HAP-1 (cell line): ENCODE results near the gene TSN.

ENCODE experiments used
- DNase-seq, 2 experiments: peaks; one replicate each; pipeline ENCODE4 v3.0.0-alpha.2; 2016 to 2020; ENCODE audit warnings: low spot score in 2 of 2
- H3K27me3 ChIP-seq: fragments of 250-450 bp; sonication (Bioruptor Pico); 2 replicates; pipeline ENCODE4 v1.5.1; 2020; ENCODE audit warnings: low read depth, mild to moderate bottlenecking, moderate library complexity
- H3K36me3 ChIP-seq: fragments of 250-450 bp; sonication (Bioruptor Pico); replicated peaks from 2 replicates; pipeline ENCODE4 v1.5.1; 2020; ENCODE audit warnings: mild to moderate bottlenecking
- H3K4me1 ChIP-seq: fragments of 250-450 bp; sonication (Bioruptor Pico); 2 replicates; pipeline ENCODE4 v1.5.1; 2020; ENCODE audit warnings: mild to moderate bottlenecking
- H3K4me3 ChIP-seq: fragments of 250-450 bp; sonication (Bioruptor Pico); 2 replicates; pipeline ENCODE4 v1.5.1; 2020; ENCODE audit warnings: mild to moderate bottlenecking, moderate library complexity
- H3K9me3 ChIP-seq: fragments of 250-450 bp; sonication (Bioruptor Pico); 2 replicates; pipeline ENCODE4 v1.5.1; 2020; ENCODE audit warnings: mild to moderate bottlenecking, moderate library complexity
- in situ Hi-C: fragments of 300-500 bp; cut with MboI; formaldehyde crosslinking; loops from 3 replicates; pipeline ENCODE4 v1.14.3; 2020; ENCODE audit warnings: low sequenced_read_pairs, inconsistent platforms, mixed read lengths

Gene TSN

GRCh38 chr2:121768143-121768755 lies 12.8 kb downstream of the TSN start:
- in situ Hi-C loops: no loop called here
- Histone ChIP-seq H3K36me3 (peaks cover 52% of the 10 kb centered on the region), H3K4me3 (no peak overlapping the region), H3K4me1 (no peaks in the 10 kb centered on the region), H3K27me3 (no peaks in the 10 kb centered on the region; the same call in 1 of the 2 replicates), H3K9me3 (no peaks in the 10 kb centered on the region)
- DNase-seq: no peak

DNA sequence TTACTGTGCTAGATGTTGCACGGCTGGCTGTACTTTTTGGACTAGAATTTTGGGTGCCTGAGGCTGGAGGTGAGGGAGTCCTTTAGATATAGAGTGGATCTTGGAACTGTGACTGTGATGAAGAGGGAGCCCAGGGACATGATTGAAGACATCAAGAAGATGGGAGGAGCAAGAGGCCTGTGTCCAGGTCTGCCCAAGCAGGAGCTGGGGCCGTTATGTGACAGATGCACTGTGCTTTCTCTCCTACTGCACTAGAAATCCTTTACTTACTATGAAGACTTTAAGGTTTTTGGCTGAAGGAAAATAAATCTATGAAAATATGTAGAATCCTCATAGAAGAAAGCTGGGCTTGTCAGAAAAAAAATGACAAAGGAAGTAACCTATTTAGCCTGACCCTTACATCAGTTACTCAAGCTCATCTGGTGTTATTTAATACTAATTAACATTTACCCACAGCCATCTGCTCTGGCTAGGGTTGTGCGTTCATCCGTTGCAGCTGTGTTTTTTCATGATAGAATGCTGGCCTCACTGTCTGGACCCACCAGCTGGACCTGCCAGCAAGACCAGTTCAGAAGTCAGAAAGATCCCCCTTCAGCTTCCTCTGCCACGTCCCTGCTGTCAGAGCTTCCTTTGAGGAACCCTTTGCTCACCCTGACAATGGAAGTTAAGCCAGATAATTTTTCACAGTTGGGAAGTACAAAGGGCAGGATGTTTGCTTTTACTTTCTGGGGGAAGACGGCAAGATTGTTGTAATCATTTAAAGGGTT lies 16.7 kb downstream of the TSN start:
- in situ Hi-C loops: no loop called here
- no peaks in the 10 kb centered on the region; the same call in 1 of the 2 replicates for H3K4me1 ChIP-seq
- no peaks in the 10 kb centered on the region for H3K9me3 ChIP-seq
- peaks cover 13% of the 10 kb centered on the region for H3K36me3 ChIP-seq
- H3K27me3 ChIP-seq: no peaks in the 10 kb centered on the region
- no peak overlapping the region for H3K4me3 ChIP-seq
- DNase-seq: no peak

DNA sequence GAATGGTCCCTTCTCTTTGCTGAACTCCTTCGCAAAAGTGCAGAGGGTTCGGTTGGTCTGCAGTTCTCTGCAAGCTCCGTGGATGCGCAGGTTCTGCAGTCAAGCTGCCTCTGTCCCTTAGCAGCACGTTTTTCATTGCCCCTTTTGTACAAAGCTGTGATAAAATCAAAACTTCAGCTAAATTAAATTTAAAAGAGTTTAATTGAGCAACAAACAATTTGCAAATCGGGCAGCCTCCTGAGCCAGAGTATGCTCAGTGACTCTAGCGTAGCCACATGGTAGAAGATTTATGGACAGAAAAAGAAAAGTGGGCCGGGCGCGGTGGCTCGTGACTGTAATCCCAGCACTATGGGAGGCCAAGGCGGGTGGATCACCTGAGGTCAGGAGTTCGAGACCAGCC lies 18.8 kb downstream of the TSN start:
- no peak overlapping the region for H3K4me3 ChIP-seq
- no peak for DNase-seq
- in situ Hi-C loops: no loop called here

DNA sequence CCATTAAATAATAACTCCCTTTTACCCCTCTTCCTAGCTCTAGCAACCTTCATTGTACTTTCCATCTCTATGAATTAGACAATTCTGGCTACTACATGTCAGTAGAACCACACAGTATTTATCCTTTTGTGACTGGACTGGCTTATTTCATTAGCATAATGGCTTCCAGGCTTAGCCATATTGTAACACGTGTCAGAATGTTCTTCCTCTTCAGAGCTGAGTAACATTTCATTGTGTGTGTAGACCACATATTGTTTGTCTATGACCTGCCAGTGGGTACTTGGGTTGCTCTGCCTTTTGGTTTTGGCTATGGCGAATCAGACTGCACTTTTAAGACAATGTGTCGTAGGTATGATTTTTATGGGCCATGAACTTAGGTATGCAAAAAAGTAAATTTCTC lies 20.9 kb downstream of the TSN start:
- peak in 1 of 2 experiments; percentile 48 for DNase-seq
- Histone ChIP-seq H3K4me1 (no peaks in the 10 kb centered on the region; the same call in 1 of the 2 replicates), H3K27me3 (no peaks in the 10 kb centered on the region), H3K36me3 (no peaks in the 10 kb centered on the region), H3K9me3 (no peaks in the 10 kb centered on the region), H3K4me3 (no peak overlapping the region)
- in situ Hi-C loops: no loop called here

More for the DNA sequence above, 18.8 kb downstream of the TSN start:
- Histone ChIP-seq H3K36me3 (no peaks in the 10 kb centered on the region), H3K9me3 (no peaks in the 10 kb centered on the region), H3K27me3 (no peaks in the 10 kb centered on the region), H3K4me1 (no peaks in the 10 kb centered on the region; the same call in 1 of the 2 replicates)

DNA sequence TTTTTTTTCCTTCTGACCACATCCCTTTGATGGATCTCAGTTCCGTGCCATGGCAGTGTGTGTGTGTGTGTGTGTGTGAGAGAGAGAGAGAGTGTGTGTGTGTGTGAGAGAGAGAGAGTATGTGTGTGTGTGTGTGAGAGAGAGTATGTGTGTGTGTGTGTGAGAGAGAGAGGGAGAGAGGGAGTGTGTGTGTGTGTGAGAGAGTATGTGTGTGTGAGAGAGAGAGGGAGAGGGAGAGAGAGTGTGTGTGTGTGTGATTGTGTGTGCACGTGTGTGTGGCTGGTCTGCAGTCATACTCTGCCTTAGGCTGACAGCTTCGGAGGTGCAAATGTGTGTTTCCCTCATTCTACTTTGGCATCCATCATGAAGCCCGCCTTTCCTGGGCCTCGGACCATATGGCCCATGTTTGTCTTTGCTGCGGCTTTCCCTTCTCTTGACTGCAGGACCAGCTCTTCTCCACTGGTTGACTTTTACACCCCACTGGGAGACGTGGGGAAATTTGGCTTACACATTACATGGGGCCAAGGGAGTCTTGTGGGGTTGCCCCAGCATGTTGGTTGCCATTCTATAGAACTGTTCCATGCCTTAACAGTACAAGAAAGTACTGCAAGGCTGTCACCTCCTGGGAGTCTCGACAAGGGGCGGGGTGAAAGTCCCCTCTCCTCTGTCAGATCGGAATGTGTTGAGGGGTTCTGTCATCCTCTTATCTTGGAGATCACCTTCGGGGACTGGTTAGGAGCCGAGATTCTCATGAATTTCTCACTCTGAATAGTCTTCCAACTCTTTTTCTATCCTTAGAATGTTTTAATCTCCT lies 21.6 kb downstream of the TSN start:
- no peak overlapping the region for H3K4me3 ChIP-seq
- no peaks in the 10 kb centered on the region for H3K9me3 ChIP-seq
- in situ Hi-C loops: no loop called here
- no peaks in the 10 kb centered on the region for H3K36me3 ChIP-seq
- no peaks in the 10 kb centered on the region for H3K27me3 ChIP-seq
- H3K4me1 ChIP-seq: no peaks in the 10 kb centered on the region; the same call in 1 of the 2 replicates
- DNase-seq: no peak

GRCh38 chr2:121777699-121778058 lies 22.2 kb downstream of the TSN start:
- Histone ChIP-seq H3K36me3 (no peaks in the 10 kb centered on the region), H3K4me3 (no peak overlapping the region), H3K4me1 (no peaks in the 10 kb centered on the region; the same call in 1 of the 2 replicates), H3K27me3 (peaks cover 4% of the 10 kb centered on the region; the same call in 1 of the 2 replicates), H3K9me3 (no peaks in the 10 kb centered on the region)
- in situ Hi-C loops: no loop called here
- DNase-seq: no peak

GRCh38 chr2:121778741-121779487 lies 23.5 kb downstream of the TSN start:
- H3K27me3 ChIP-seq: peaks cover 11% of the 10 kb centered on the region
- H3K4me3 ChIP-seq: no peak overlapping the region
- DNase-seq: no peak
- no peaks in the 10 kb centered on the region; the same call in 1 of the 2 replicates for H3K4me1 ChIP-seq
- in situ Hi-C loops: no loop called here
- H3K36me3 ChIP-seq: no peaks in the 10 kb centered on the region
- no peaks in the 10 kb centered on the region for H3K9me3 ChIP-seq

DNA sequence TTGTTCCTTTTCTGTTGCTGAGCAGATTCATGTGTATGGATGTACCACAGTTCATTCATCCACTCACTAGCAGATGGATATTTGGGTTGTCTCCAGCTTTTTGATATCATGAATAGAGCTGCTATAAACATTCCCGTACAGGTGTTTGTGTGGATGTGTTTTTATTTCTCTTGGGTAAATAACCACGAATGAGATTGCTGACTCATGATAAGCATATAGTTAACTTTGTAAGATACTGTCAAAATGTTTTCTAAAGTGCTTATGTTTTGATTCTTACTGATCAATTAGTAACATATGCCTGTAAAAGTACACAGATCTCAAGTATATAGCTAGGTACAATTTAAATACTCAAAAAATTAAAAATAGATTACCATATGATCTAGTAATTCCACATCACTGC lies 27.7 kb downstream of the TSN start:
- Histone ChIP-seq H3K9me3 (no peaks in the 10 kb centered on the region), H3K27me3 (peaks cover 19% of the 10 kb centered on the region), H3K4me3 (no peak overlapping the region), H3K4me1 (no peaks in the 10 kb centered on the region), H3K36me3 (no peaks in the 10 kb centered on the region)
- no peak for DNase-seq
- in situ Hi-C loops: no loop called here

DNA sequence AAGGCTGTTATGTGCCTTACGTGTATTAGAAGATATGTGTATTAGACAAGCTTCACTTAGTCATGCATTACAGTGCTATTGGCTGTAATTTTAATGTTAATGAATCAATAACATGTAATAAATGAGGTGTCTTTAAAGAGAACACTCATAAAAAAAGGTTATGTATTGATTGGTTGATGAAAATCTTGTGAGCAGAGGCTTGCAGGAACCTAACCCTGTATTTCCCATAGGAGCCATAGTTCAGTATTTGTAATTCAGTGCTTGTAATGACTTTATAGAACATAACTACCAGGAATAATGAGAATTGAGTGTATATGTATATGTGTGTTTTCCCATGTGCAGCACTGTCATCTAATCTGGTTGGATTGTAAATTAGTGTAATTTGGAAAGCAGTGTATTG lies 33.2 kb downstream of the TSN start:
- peaks cover 7% of the 10 kb centered on the region for H3K9me3 ChIP-seq
- H3K27me3 ChIP-seq: peaks cover 10% of the 10 kb centered on the region
- H3K4me3 ChIP-seq: no peak overlapping the region
- peaks cover 8% of the 10 kb centered on the region for H3K4me1 ChIP-seq
- in situ Hi-C loops: no loop called here
- H3K36me3 ChIP-seq: no peaks in the 10 kb centered on the region
- no peak for DNase-seq

GRCh38 chr2:121790276-121790956 lies 35.0 kb downstream of the TSN start:
- H3K36me3 ChIP-seq: no peaks in the 10 kb centered on the region
- in situ Hi-C loops: no loop called here
- peaks cover 7% of the 10 kb centered on the region for H3K9me3 ChIP-seq
- no peak for DNase-seq
- H3K27me3 ChIP-seq: peaks cover 4% of the 10 kb centered on the region; the same call in 1 of the 2 replicates
- H3K4me3 ChIP-seq: no peak overlapping the region
- peaks cover 8% of the 10 kb centered on the region for H3K4me1 ChIP-seq

GRCh38 chr2:121791290-121791689 lies 35.8 kb downstream of the TSN start:
- in situ Hi-C loops: no loop called here
- H3K4me1 ChIP-seq: peaks cover 8% of the 10 kb centered on the region
- H3K36me3 ChIP-seq: no peaks in the 10 kb centered on the region
- no peak for DNase-seq
- peaks cover 7% of the 10 kb centered on the region for H3K9me3 ChIP-seq
- H3K27me3 ChIP-seq: no peaks in the 10 kb centered on the region
- no peak overlapping the region for H3K4me3 ChIP-seq

DNA sequence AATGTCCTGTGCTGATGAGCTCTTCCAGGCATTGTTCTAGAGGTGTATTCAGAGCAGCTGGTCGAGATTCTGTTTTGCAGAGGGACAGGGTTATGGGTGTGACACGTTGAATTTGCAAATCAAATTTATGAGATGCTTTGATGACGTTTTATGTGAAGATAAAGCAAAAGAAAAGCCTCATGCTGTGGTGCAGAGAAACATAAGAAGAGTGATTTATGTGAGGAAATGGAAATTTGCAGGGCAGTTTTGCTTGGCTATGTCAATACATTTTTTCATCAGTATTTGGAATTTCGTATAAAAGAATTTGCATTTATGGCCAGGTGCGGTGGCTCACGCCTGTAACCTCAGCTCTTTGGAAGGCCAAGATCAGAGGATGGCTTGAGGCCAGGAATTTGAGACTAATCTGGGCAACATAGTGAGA lies 36.4 kb downstream of the TSN start:
- Histone ChIP-seq H3K4me3 (no peak overlapping the region), H3K27me3 (no peaks in the 10 kb centered on the region), H3K4me1 (peaks cover 8% of the 10 kb centered on the region), H3K9me3 (peaks cover 7% of the 10 kb centered on the region), H3K36me3 (no peaks in the 10 kb centered on the region)
- in situ Hi-C loops: no loop called here
- peak in 1 of 2 experiments; percentile 32 for DNase-seq

DNA sequence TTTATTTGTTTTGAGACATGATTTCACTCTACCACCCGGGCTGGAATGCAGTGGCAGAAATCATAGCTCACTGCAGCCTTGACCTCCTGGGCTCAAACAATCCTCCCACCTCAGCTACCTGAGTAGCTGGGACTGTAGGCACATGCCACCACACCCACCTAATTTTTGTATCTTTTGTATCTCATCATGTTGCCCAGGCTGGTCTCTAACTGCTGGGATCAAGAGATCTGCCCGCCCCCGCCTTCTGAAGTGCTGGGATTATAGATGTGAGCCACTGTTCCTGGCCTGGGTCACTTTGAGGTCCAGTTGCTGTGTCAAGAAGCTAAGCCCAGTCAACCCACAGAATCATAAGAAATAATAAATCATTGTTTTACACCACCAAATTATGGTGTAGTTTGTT lies 38.4 kb downstream of the TSN start:
- Histone ChIP-seq H3K4me3 (no peak overlapping the region), H3K27me3 (0 out of 2 replicates have a peak, but pooled peaks cover 1% of the 10 kb centered on the region), H3K36me3 (no peaks in the 10 kb centered on the region), H3K4me1 (peaks cover 8% of the 10 kb centered on the region), H3K9me3 (peaks cover 1% of the 10 kb centered on the region; the same call in 1 of the 2 replicates)
- in situ Hi-C loops: no loop called here
- DNase-seq: no peak
